Activated T-cell treated with anti-CD3 and anti-CD28 coated beads, Interleukin-2, amount 50 U/mL, for 24 hours (primary cell): Measurements from ENCODE around the gene TSPAN32.
"Not testable (repeated sequence)": the region's sequence is repeated elsewhere in the genome, so short reads cannot be mapped to it uniquely, and the experiment has no call there.

Experiments
- DNase-seq: peaks from one replicate; pipeline ENCODE4 v3.0.0-alpha.2; 2020
- H3K27ac Mint-ChIP-seq: 2 replicates; pipeline ENCODE4 v1.8.0; 2020; ENCODE audit warnings: mild to moderate bottlenecking, mixed read lengths
- H3K27me3 Mint-ChIP-seq: 2 replicates; pipeline ENCODE4 v1.8.0; 2020; ENCODE audit warnings: mixed read lengths
- H3K36me3 Mint-ChIP-seq: 2 replicates; pipeline ENCODE4 v1.8.0; 2020; ENCODE audit warnings: low read depth, mixed read lengths
- H3K4me1 Mint-ChIP-seq: 2 replicates; pipeline ENCODE4 v1.8.0; 2020; ENCODE audit warnings: low read depth, mixed read lengths
- H3K4me3 Mint-ChIP-seq: 2 replicates; pipeline ENCODE4 v1.8.0; 2020; ENCODE audit warnings: mild to moderate bottlenecking, moderate library complexity, mixed read lengths
- H3K9me3 Mint-ChIP-seq: 2 replicates; pipeline ENCODE4 v1.8.0; 2020; ENCODE audit warnings: mixed read lengths

The TSPAN32 gene

GRCh38 chr11:2271327-2272227 is 30.2 kb upstream of the TSPAN32 start:
- H3K27me3 Mint-ChIP-seq, result peaks cover 44% of the 10 kb centered on the region
- no peak overlapping the region for H3K4me3 Mint-ChIP-seq
- H3K36me3 Mint-ChIP-seq, result no peaks in the 10 kb centered on the region

GRCh38 chr11:2272228-2272945 is 29.4 kb upstream of the TSPAN32 start:
- no peak for DNase-seq
- Mint-ChIP-seq H3K27ac (no peak overlapping the region), H3K4me1 (peaks cover 14% of the 10 kb centered on the region), H3K36me3 (no peaks in the 10 kb centered on the region), H3K4me3 (no peak overlapping the region), H3K27me3 (peaks cover 44% of the 10 kb centered on the region), H3K9me3 (no peaks in the 10 kb centered on the region)

More at GRCh38 chr11:2271327-2272227, 30.2 kb upstream of the TSPAN32 start:
- H3K9me3 Mint-ChIP-seq, result no peaks in the 10 kb centered on the region
- peaks cover 16% of the 10 kb centered on the region for H3K4me1 Mint-ChIP-seq
- H3K27ac Mint-ChIP-seq, result no peak overlapping the region
- DNase-seq, result no peak

- Mint-ChIP-seq H3K4me3 (no peak overlapping the region), H3K9me3 (no peaks in the 10 kb centered on the region), H3K27me3 (peaks cover 42% of the 10 kb centered on the region), H3K36me3 (no peaks in the 10 kb centered on the region), H3K4me1 (peaks cover 12% of the 10 kb centered on the region), H3K27ac (no peak overlapping the region)
- no peak for DNase-seq
These were observed 28.9 kb upstream of the TSPAN32 start for GRCh38 chr11:2272946-2273280.

- no peak for DNase-seq
- no peaks in the 10 kb centered on the region for H3K36me3 Mint-ChIP-seq
- H3K9me3 Mint-ChIP-seq, result no peaks in the 10 kb centered on the region
- no peak overlapping the region for H3K4me3 Mint-ChIP-seq
- H3K4me1 Mint-ChIP-seq, result peaks cover 9% of the 10 kb centered on the region
- H3K27me3 Mint-ChIP-seq, result peaks cover 38% of the 10 kb centered on the region
- no peak overlapping the region for H3K27ac Mint-ChIP-seq
These were observed 28.5 kb upstream of the TSPAN32 start for GRCh38 chr11:2273311-2273710.

- H3K4me3 Mint-ChIP-seq, result no peak overlapping the region
- H3K36me3 Mint-ChIP-seq, result no peaks in the 10 kb centered on the region
- peaks cover 2% of the 10 kb centered on the region for H3K9me3 Mint-ChIP-seq
- no peak for DNase-seq
- peaks cover 5% of the 10 kb centered on the region for H3K4me1 Mint-ChIP-seq
- peaks cover 34% of the 10 kb centered on the region for H3K27me3 Mint-ChIP-seq
- H3K27ac Mint-ChIP-seq, result no peak overlapping the region
These were observed 28.0 kb upstream of the TSPAN32 start for GRCh38 chr11:2273771-2274170.

- H3K4me3 Mint-ChIP-seq, result no peak overlapping the region
- DNase-seq, result no peak
- peaks cover 12% of the 10 kb centered on the region for H3K9me3 Mint-ChIP-seq
- peaks cover 31% of the 10 kb centered on the region for H3K27me3 Mint-ChIP-seq
- H3K4me1 Mint-ChIP-seq, result peaks cover 2% of the 10 kb centered on the region
- H3K36me3 Mint-ChIP-seq, result peaks cover 3% of the 10 kb centered on the region
- H3K27ac Mint-ChIP-seq, result no peak overlapping the region
These were observed 26.2 kb upstream of the TSPAN32 start for GRCh38 chr11:2275334-2276279.

- Mint-ChIP-seq H3K27ac (no peak overlapping the region), H3K9me3 (peaks cover 14% of the 10 kb centered on the region), H3K4me1 (peaks cover 1% of the 10 kb centered on the region), H3K4me3 (no peak overlapping the region), H3K27me3 (peaks cover 29% of the 10 kb centered on the region), H3K36me3 (peaks cover 3% of the 10 kb centered on the region)
- DNase-seq, result no peak
These were observed 25.4 kb upstream of the TSPAN32 start for GRCh38 chr11:2276280-2277007.

- Mint-ChIP-seq H3K27ac (no peak overlapping the region), H3K9me3 (peaks cover 16% of the 10 kb centered on the region), H3K4me3 (no peak overlapping the region), H3K27me3 (peaks cover 24% of the 10 kb centered on the region), H3K36me3 (peaks cover 3% of the 10 kb centered on the region), H3K4me1 (no peaks in the 10 kb centered on the region)
- DNase-seq, result no peak
These were observed 24.8 kb upstream of the TSPAN32 start for GRCh38 chr11:2277008-2277346.

GRCh38 chr11:2277933-2278523 is 23.8 kb upstream of the TSPAN32 start:
- Mint-ChIP-seq H3K36me3 (peaks cover 3% of the 10 kb centered on the region), H3K4me1 (no peaks in the 10 kb centered on the region), H3K27ac (no peak overlapping the region), H3K27me3 (peaks cover 14% of the 10 kb centered on the region), H3K9me3 (peaks cover 19% of the 10 kb centered on the region), H3K4me3 (no peak overlapping the region)
- DNase-seq, result no peak

GRCh38 chr11:2280208-2280607 is 21.6 kb upstream of the TSPAN32 start:
- H3K27ac Mint-ChIP-seq, result no peak overlapping the region
- H3K9me3 Mint-ChIP-seq, result peaks cover 23% of the 10 kb centered on the region
- no peaks in the 10 kb centered on the region for H3K27me3 Mint-ChIP-seq
- H3K4me1 Mint-ChIP-seq, result no peaks in the 10 kb centered on the region
- no peak for DNase-seq
- no peak overlapping the region for H3K4me3 Mint-ChIP-seq
- peaks cover 3% of the 10 kb centered on the region for H3K36me3 Mint-ChIP-seq

- not testable (repeated sequence) for H3K36me3 Mint-ChIP-seq, H3K4me1 Mint-ChIP-seq, H3K4me3 Mint-ChIP-seq, H3K27ac Mint-ChIP-seq, DNase-seq, H3K27me3 Mint-ChIP-seq
- H3K9me3 Mint-ChIP-seq, result peaks cover 11% of the 10 kb centered on the region
These were observed 15.5 kb upstream of the TSPAN32 start for GRCh38 chr11:2286350-2286749.

- Mint-ChIP-seq H3K27ac (peak overlapping the region; percentile 66), H3K9me3 (peaks cover 7% of the 10 kb centered on the region), H3K4me1 (peaks cover 7% of the 10 kb centered on the region), H3K4me3 (no peak overlapping the region), H3K27me3 (no peaks in the 10 kb centered on the region), H3K36me3 (no peaks in the 10 kb centered on the region)
- no peak for DNase-seq
These were observed 14.7 kb upstream of the TSPAN32 start for GRCh38 chr11:2287091-2287490.

GRCh38 chr11:2289350-2289749 is 12.5 kb upstream of the TSPAN32 start:
- no peak for DNase-seq
- Mint-ChIP-seq H3K4me3 (no peak overlapping the region), H3K9me3 (no peaks in the 10 kb centered on the region), H3K27ac (no peak overlapping the region), H3K36me3 (no peaks in the 10 kb centered on the region), H3K27me3 (no peaks in the 10 kb centered on the region), H3K4me1 (peaks cover 12% of the 10 kb centered on the region)
